Measurements from ENCODE around the gene GCLM.
"Not testable (repeated sequence)": the region's sequence is repeated elsewhere in the genome, so short reads cannot be mapped to it uniquely, and the experiment has no call there.

The GCLM gene

DNA sequence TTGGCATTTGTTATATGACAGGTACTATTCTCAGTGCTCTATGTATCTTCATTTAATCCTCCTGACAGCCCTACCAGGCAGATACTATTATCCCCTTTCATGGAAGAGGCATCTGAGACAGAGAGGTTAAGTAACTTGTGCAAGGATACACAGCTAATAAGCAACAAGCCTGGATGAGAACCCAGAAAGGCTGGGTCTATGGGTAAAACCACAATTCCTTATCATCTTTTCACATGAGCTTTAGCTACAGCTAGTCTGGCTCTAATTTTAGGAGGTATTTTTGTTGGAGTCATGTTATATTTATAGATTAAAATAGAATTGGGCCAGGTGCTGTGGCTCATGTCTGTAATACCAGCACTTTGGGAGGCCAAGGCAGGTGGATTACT, 57.9 kb downstream of the GCLM start:
- no peaks in the 10 kb centered on the region for H3K4me1 ChIP-seq
- TF ChIP-seq, protein P1, sequence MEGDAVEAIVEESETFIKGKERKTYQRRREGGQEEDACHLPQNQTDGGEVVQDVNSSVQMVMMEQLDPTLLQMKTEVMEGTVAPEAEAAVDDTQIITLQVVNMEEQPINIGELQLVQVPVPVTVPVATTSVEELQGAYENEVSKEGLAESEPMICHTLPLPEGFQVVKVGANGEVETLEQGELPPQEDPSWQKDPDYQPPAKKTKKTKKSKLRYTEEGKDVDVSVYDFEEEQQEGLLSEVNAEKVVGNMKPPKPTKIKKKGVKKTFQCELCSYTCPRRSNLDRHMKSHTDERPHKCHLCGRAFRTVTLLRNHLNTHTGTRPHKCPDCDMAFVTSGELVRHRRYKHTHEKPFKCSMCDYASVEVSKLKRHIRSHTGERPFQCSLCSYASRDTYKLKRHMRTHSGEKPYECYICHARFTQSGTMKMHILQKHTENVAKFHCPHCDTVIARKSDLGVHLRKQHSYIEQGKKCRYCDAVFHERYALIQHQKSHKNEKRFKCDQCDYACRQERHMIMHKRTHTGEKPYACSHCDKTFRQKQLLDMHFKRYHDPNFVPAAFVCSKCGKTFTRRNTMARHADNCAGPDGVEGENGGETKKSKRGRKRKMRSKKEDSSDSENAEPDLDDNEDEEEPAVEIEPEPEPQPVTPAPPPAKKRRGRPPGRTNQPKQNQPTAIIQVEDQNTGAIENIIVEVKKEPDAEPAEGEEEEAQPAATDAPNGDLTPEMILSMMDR (IDR thresholded peaks at IDR 0.05; ENCODE audit: low read depth, low read length) = no peak
- no peaks in the 10 kb centered on the region for H3K27me3 ChIP-seq

GRCh38 chr1:93850687-93851326, 58.4 kb downstream of the GCLM start:
- H3K9me3 ChIP-seq; H3K4me3 ChIP-seq (ENCODE audit: low read depth, low read length); H3K4me1 ChIP-seq; H3K27me3 ChIP-seq; H3K36me3 ChIP-seq: not testable (repeated sequence)
- peak; percentile 66 for DNase-seq
- TF ChIP-seq, protein P1 (IDR thresholded peaks at IDR 0.05; ENCODE audit: low read depth, low read length) = peak; percentile 52

More for the DNA sequence above, 57.9 kb downstream of the GCLM start:
- no peaks in the 10 kb centered on the region for H3K36me3 ChIP-seq
- H3K9me3 ChIP-seq = no peaks in the 10 kb centered on the region
- DNase-seq = no peak
- H3K4me3 ChIP-seq (ENCODE audit: low read depth, low read length) = no peak overlapping the region

DNA sequence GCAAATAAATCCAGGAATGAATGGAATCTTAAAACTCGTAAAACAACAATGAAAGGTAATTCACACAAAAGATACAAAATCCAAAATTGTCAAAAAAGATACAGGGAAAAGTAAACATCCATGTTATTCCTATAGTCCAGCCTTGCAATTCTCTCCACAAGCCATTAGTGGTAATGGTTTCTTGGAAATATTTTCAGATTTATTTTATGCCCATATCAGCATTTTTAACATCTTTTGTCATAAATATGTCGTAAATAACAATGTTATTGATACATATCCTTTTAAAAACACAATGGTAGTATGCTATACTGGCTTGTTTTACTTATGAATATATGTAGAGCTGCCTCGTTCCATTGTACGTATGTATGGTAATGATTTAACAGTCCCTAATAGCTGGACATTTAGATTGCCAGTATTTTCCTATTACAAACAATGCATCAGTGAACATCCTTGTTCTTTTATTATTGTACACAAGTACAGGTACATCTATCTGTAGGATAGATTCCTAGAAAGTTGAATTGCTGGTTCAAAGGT, 60.8 kb downstream of the GCLM start:
- no peaks in the 10 kb centered on the region for H3K9me3 ChIP-seq
- H3K4me1 ChIP-seq = peaks cover 10% of the 10 kb centered on the region
- TF ChIP-seq, protein P1 (IDR thresholded peaks at IDR 0.05; ENCODE audit: low read depth, low read length) = no peak
- no peaks in the 10 kb centered on the region for H3K27me3 ChIP-seq
- no peaks in the 10 kb centered on the region for H3K36me3 ChIP-seq
- DNase-seq = no peak
- H3K4me3 ChIP-seq (ENCODE audit: low read depth, low read length) = peak overlapping the region; percentile 70

GRCh38 chr1:93847811-93848288, 61.4 kb downstream of the GCLM start:
- H3K27me3 ChIP-seq = no peaks in the 10 kb centered on the region
- TF ChIP-seq, protein P1 (IDR thresholded peaks at IDR 0.05; ENCODE audit: low read depth, low read length) = no peak
- peak overlapping the region; percentile 70 for H3K4me3 ChIP-seq (ENCODE audit: low read depth, low read length)
- peak; percentile 61 for DNase-seq
- peaks cover 10% of the 10 kb centered on the region for H3K4me1 ChIP-seq
- no peaks in the 10 kb centered on the region for H3K36me3 ChIP-seq
- no peaks in the 10 kb centered on the region for H3K9me3 ChIP-seq

- no peaks in the 10 kb centered on the region for H3K9me3 ChIP-seq
- TF ChIP-seq, protein P1 (IDR thresholded peaks at IDR 0.05; ENCODE audit: low read depth, low read length) = no peak
- no peaks in the 10 kb centered on the region for H3K36me3 ChIP-seq
- no peaks in the 10 kb centered on the region for H3K27me3 ChIP-seq
- peak; percentile 72 for DNase-seq
- H3K4me3 ChIP-seq (ENCODE audit: low read depth, low read length) = peak overlapping the region; percentile 70
- peaks cover 10% of the 10 kb centered on the region for H3K4me1 ChIP-seq
These were observed 62.0 kb downstream of the GCLM start for GRCh38 chr1:93846992-93847810.
